Measurements from ENCODE around the gene DDIT4. TPM values are rescaled to one million over a fixed set of nuclear protein-coding genes. Genes with fewer than 3 reads are reported as not detected.
A peak's percentile ranks its signal among the peaks of the same experiment; 100 is the strongest.
"Not testable (repeated sequence)": the region's sequence is repeated elsewhere in the genome, so short reads cannot be mapped to it uniquely, and the experiment has no call there.

The DDIT4 gene, protein sequence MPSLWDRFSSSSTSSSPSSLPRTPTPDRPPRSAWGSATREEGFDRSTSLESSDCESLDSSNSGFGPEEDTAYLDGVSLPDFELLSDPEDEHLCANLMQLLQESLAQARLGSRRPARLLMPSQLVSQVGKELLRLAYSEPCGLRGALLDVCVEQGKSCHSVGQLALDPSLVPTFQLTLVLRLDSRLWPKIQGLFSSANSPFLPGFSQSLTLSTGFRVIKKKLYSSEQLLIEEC
- 103 and 120 TPM in 2 replicates for polyA plus RNA-seq (2011; rRNA removed)
- 110 and 132 TPM in 2 replicates for polyA minus RNA-seq (2011; rRNA and poly(A)+ RNA removed)

DNA sequence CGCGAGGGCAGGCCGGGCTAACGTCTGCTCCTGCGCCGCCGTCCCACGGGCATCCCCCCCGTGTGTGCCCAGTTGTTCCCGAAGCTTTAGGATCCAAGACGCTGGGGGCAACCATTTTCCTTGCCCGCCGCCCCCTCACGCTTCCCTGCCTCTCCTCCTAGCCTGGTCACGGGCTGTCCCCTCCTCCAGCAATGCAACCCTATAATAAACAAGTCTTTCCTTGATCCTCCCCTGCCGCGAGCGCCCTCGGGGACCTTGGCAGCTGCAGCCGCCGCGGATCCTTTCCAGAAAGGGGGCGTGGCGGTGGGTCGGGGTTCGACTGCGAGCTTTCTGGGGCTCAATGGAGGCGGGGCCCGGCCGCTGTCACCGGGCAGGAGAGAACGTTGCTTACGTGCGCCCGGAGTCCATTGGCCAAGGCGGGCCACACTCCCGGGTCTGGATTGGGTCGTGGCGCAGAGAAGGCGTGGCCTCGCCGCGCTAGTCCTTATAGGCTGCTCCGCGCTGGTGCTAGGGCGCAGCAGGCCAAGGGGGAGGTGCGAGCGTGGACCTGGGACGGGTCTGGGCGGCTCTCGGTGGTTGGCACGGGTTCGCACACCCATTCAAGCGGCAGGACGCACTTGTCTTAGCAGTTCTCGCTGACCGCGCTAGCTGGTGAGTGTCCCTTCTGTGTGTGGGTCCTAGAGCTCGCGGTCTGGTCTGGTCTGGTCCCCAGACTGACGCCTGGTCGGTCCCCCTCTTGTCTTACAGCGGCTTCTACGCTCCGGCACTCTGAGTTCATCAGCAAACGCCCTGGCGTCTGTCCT, at the start of gene DDIT4:
TSS of gene DDIT4 (plus strand) at position 515 of the 803 bp plus-strand sequence. CDS start 293 bp downstream, outside the sequence.
- peak within 1 kb of the TSS; percentile 99 for H3K27ac ChIP-seq (ENCODE audit: low read depth, low read length)
- CTCF ChIA-PET = interaction anchor here (0.6 to 0.7 kb wide), 2 partner anchors 36 to 635 kb away, joined by 4 to 5 read pairs; no protein-coding TSS in a partner anchor
- DNase-seq (ENCODE audit: low read depth, low spot score) = peak; percentile 99
- H3K9me3 ChIP-seq (ENCODE audit: control insufficient read depth, insufficient read depth, low read length) = peaks cover 11% of the 10 kb centered on the region; the same call in 1 of the 2 replicates
- POLR2A ChIA-PET = interaction anchor here (0.5 to 4.7 kb wide), 36 partner anchors 9 to 1317 kb away, joined by 3 to 75 read pairs (median 5); partner anchors contain the start of genes ANAPC16, ASCC1, DNAJB12 and PSAP
- H3K27me3 ChIP-seq (ENCODE audit: control insufficient read depth, insufficient read depth, low read length) = no peaks in the 10 kb centered on the region
- peak within 1 kb of the TSS; percentile 98 for H3K4me3 ChIP-seq (ENCODE audit: low read depth, low read length)
- TF ChIP-seq, protein P1, sequence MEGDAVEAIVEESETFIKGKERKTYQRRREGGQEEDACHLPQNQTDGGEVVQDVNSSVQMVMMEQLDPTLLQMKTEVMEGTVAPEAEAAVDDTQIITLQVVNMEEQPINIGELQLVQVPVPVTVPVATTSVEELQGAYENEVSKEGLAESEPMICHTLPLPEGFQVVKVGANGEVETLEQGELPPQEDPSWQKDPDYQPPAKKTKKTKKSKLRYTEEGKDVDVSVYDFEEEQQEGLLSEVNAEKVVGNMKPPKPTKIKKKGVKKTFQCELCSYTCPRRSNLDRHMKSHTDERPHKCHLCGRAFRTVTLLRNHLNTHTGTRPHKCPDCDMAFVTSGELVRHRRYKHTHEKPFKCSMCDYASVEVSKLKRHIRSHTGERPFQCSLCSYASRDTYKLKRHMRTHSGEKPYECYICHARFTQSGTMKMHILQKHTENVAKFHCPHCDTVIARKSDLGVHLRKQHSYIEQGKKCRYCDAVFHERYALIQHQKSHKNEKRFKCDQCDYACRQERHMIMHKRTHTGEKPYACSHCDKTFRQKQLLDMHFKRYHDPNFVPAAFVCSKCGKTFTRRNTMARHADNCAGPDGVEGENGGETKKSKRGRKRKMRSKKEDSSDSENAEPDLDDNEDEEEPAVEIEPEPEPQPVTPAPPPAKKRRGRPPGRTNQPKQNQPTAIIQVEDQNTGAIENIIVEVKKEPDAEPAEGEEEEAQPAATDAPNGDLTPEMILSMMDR (IDR thresholded peaks at IDR 0.05; ENCODE audit: low read depth, low read length) = no peak

DNA sequence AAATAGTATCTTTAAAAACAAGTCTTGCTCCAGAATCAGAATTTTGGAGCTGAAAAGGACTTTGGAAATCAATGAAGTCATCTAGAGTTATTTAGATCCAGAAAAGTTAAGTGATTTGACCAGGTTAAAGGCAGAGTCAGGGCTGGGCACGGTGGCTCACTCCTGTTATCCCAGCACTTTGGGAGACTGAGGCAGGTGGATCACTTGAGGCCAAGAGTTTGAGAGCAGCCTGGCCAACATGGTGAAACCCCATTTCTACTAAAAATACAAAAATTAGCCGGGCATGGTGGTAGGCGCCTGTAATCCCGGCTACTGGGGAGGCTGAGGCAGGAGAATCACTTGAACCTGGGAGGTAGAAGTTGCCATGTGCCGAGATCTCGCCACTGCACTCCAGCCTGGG, 49.5 kb upstream of the DDIT4 start:
- POLR2A ChIA-PET = not testable (repeated sequence)

DNA sequence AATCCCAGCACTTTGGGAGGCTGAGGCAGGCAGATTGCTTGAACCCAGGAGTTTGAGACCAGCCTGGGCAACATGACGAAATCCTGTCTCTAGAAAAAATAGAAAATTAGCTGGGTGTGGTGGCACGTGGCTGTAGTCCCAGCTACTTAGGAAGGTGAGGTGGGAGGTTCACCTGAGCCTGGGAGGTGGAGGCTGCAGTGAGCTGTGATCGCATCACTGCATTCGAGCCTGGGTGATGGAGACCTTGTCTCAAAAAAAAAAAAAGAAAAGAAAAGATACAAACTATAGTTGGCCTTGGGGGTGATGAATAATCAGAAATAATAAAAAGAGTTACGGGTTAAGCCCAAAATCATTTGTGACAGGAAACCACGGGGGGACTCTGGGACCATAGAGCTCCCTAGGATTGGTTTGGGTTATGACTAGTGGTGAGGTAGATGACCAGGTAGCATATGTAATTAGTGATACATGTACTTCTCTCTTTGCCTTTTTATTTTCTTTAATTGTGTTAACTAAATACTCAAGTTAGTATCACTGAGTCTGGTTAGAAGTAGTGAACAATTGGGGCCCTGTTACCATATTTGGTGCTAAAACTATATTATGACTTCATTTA, 47.2 kb upstream of the DDIT4 start:
- Histone ChIP-seq H3K27me3 (ENCODE audit: control insufficient read depth, insufficient read depth, low read length) (no peaks in the 10 kb centered on the region), H3K4me3 (ENCODE audit: low read depth, low read length) (no peak overlapping the region), H3K27ac (ENCODE audit: low read depth, low read length) (no peak overlapping the region), H3K9me3 (ENCODE audit: control insufficient read depth, insufficient read depth, low read length) (no peaks in the 10 kb centered on the region)
- TF ChIP-seq, protein P1 (IDR thresholded peaks at IDR 0.05; ENCODE audit: low read depth, low read length) = no peak
- no peak for DNase-seq (ENCODE audit: low read depth, low spot score)
- CTCF ChIA-PET = interaction anchor here (1.0 kb wide), 1 partner anchor 178 kb away, joined by 3 read pairs; no protein-coding TSS in a partner anchor
- POLR2A ChIA-PET = interaction anchor here (0.6 kb wide), 1 partner anchor 66 kb away, joined by 9 read pairs; no protein-coding TSS in a partner anchor

More for the DNA sequence above, 49.5 kb upstream of the DDIT4 start:
- not testable (repeated sequence) for DNase-seq (ENCODE audit: low read depth, low spot score); H3K9me3 ChIP-seq (ENCODE audit: control insufficient read depth, insufficient read depth, low read length); H3K27me3 ChIP-seq (ENCODE audit: control insufficient read depth, insufficient read depth, low read length); H3K4me3 ChIP-seq (ENCODE audit: low read depth, low read length); H3K27ac ChIP-seq (ENCODE audit: low read depth, low read length)
- CTCF ChIA-PET = interaction anchor here (0.6 to 4.3 kb wide), 12 partner anchors 12 to 1819 kb away, joined by 3 to 50 read pairs (median 5); no protein-coding TSS in a partner anchor

DNA sequence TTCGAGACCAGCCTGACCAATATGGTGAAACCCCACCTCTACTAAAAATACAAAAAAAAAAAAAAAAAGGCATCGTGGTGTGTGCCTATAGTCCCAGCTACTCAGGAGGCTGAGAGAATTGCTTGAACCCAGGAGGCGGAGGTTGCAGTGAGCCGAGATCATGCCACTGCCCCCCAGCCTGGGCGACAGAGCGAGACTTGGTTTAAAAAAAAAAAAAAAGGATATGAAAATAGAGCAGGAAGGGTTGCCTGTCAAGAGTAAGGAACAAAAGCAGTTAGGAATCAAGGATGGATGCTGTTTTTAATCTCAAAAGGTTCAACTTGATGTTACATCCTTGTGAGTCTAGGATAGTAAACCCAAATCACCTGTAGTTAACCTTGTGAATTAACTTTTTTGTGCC, 45.9 kb upstream of the DDIT4 start:
- DNase-seq (ENCODE audit: low read depth, low spot score) = no peak
- ChIA-PET CTCF (interaction anchor here (0.8 kb wide), 1 partner anchor 16 kb away, joined by 3 read pairs; no protein-coding TSS in a partner anchor), POLR2A (no interaction called here)
- Histone ChIP-seq H3K27ac (ENCODE audit: low read depth, low read length) (no peak overlapping the region), H3K4me3 (ENCODE audit: low read depth, low read length) (no peak overlapping the region), H3K27me3 (ENCODE audit: control insufficient read depth, insufficient read depth, low read length) (no peaks in the 10 kb centered on the region), H3K9me3 (ENCODE audit: control insufficient read depth, insufficient read depth, low read length) (no peaks in the 10 kb centered on the region)
- TF ChIP-seq, protein P1 (IDR thresholded peaks at IDR 0.05; ENCODE audit: low read depth, low read length) = no peak

DNA sequence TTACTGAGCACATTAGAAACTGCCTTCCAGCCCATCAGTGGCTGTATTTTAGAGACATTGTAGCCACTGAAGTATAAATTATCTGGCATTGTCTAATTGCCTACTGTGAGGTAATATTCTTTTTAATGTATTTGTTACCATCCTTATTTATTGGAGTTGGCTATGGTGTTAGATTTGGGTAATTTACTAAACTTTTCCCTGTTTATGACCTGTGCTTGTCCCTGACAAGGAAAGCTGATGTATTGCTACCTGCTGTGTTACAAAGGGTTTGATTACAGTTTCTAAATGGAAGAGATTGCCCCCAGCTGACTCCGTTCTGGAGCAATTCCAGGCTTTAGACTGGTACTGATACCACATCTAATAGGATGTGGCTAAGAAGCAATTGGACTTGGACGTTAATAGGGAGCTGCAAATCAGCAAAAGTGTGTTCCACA, 45.4 kb upstream of the DDIT4 start:
- no peak overlapping the region for H3K27ac ChIP-seq (ENCODE audit: low read depth, low read length)
- H3K27me3 ChIP-seq (ENCODE audit: control insufficient read depth, insufficient read depth, low read length) = no peaks in the 10 kb centered on the region
- POLR2A ChIA-PET = no interaction called here
- no peak overlapping the region for H3K4me3 ChIP-seq (ENCODE audit: low read depth, low read length)
- CTCF ChIA-PET = interaction anchor here (0.8 to 2.4 kb wide), 4 partner anchors 15 to 180 kb away, joined by 3 to 18 read pairs (median 9); no protein-coding TSS in a partner anchor
- TF ChIP-seq, protein P1 (IDR thresholded peaks at IDR 0.05; ENCODE audit: low read depth, low read length) = no peak
- no peak for DNase-seq (ENCODE audit: low read depth, low spot score)
- H3K9me3 ChIP-seq (ENCODE audit: control insufficient read depth, insufficient read depth, low read length) = no peaks in the 10 kb centered on the region
